Measurements from ENCODE around the gene TRAK1.

DNA sequence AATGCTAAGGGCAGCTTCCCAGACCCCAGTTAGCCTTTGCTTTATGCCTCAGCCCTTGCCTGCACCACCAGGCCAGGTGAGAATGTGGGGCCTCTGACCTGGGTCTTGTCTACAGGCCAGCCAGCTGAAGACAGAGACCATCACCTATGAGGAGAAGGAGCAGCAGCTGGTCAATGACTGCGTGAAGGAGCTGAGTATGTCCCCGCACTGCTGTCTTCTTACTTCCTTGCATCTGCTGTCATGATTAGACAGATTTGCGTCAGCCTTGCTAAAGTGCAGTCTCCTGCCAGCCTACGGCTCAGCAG is 100.2 kb downstream of the TRAK1 start:
- no peak for TF ChIP-seq GATA2 (IDR thresholded peaks at IDR 0.05; ENCODE audit: low read depth, low read length)
- no peak for TF ChIP-seq GATA3 (IDR thresholded peaks at IDR 0.05; ENCODE audit: low read depth, low read length)

All from SH-SY5Y (cell line).